GM18519 (cell line): Measurements from ENCODE around the gene CD34.
"Not testable (repeated sequence)": the region's sequence is repeated elsewhere in the genome, so short reads cannot be mapped to it uniquely, and the experiment has no call there.

Experiments
- ATAC-seq: cut with Tn5 transposase; IDR thresholded peaks from one replicate; pipeline ENCODE4 v1.9.1; 2021; ENCODE audit warnings: mild to moderate bottlenecking, moderate library complexity; ENCODE audit not compliant: unreplicated experiment, low FRiP score

The CD34 gene

DNA sequence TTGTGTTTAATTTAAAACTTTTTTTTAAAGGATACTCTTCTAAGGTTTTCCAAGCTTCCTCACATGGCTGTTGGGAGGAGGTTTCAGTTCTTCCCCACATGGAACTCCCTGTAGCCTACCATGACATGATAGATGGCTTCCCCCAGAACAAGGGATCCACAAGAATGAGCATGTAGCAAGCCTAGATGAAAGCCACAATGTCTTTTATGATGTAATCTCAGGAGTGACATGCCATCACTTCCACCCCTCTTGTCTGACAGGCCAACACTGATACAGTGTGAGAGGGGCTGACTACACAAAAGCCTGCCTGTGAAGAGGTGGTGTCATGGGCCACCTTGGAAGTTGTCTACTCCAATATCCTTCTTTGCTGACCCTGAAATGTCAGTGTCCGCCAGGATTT is 32.0 kb downstream of the CD34 start:
- ATAC-seq, result no peak

DNA sequence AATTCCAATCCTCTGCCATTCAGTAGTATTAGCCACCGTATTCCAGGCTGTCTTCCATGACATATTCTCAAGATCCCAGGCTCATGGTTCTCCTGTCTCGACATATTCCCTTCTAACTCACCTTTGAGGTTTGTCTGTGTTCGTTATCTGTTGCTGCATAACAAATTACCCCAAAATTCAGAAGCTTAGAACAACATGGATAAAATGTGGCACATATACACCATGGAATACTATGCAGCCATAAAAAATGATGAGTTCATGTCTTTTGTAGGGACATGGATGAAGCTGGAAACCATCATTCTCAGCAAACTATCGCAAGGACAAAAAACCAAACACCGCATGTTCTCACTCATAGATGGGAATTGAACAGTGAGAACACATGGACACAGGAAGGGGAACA is 33.0 kb downstream of the CD34 start:
- ATAC-seq, result not testable (repeated sequence)

DNA sequence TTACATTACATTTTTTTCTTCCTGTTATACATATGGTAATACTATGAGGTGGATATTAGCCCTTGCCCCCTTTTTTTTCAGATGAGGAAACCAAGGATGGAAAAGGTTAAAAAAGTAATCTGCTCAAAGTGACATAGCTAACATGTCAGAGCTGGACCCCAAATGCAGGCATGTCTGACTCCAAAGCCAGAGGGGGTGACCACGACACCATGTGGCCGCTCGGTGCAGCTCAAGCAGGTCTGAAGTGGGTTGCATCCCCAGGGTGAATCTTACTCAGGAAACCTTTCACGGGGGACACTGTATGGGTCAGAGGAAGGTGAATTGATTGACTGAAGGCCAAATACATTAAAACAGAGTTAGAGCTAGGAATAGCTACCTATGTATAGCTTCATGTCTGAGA is 34.8 kb downstream of the CD34 start:
- ATAC-seq, result no peak

- ATAC-seq, result no peak
Measured at GRCh38 chr1:207875532-207875931, 35.4 kb downstream of the CD34 start.

DNA sequence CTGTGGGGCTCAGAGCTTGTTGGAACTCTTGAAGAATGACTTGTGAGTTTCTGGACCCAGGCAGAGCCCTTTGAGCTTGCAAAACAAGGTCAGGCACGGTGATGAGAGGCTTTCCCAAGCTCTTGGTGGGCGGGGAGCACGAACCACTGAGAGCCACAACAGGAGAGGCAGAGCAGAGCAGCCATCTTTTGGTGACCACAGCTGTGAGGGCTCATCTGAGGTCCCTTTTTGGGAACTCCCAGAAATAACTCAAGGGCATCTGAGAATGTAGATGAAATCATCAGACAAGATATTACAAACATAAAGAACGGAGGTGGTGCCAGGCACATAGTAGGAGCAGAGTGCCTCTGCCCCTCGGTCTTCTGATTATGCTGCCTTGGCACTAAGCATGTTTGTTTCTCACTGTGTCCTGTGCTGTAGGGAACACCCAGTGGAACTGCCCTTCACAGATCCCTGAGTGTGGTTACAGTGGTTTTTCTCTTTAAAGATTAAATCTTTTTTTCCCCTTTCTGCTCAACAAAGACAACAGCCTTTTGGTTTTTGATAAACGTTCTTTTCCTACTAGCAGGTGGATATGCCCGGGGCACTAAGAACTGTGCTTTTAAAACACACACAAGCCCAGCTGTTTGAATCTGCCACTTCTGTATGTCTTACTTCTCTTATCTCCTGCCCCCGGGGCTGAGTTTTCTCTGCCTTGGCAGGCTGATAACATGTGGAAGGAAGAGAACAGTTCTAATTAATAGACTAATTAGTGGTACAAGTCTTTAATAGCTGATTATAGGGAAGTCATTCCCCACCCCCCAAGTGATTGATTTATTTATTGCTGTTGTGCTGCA is 37.7 kb downstream of the CD34 start:
- ATAC-seq, result no peak

- no peak for ATAC-seq
Measured at GRCh38 chr1:207872621-207873020, 38.3 kb downstream of the CD34 start.

DNA sequence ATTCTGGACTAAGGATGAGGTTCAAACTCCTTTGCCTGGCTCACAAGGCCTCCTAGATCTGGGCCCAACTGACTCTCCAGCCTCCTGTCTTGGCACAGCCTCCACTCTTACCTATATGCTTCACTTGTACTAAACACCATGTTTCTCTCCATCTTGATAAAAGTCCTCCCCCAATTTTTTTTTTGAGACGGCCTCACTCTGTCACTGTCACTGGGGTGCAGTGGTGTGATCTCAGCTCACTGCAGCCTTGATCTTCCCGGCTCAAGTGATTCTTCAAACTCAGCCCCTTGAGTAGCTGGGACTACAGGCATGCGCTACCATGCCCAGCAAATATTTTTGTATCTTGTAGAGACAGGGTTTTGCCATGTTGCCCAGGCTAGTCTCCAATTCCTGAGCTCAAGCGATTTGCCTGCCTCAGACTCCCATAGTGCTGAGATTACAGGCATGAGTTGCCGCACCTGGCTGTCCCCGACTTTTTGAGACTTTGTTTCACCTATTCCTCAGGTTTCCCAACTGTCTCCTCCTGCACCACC is 39.7 kb downstream of the CD34 start:
- ATAC-seq, result no peak

DNA sequence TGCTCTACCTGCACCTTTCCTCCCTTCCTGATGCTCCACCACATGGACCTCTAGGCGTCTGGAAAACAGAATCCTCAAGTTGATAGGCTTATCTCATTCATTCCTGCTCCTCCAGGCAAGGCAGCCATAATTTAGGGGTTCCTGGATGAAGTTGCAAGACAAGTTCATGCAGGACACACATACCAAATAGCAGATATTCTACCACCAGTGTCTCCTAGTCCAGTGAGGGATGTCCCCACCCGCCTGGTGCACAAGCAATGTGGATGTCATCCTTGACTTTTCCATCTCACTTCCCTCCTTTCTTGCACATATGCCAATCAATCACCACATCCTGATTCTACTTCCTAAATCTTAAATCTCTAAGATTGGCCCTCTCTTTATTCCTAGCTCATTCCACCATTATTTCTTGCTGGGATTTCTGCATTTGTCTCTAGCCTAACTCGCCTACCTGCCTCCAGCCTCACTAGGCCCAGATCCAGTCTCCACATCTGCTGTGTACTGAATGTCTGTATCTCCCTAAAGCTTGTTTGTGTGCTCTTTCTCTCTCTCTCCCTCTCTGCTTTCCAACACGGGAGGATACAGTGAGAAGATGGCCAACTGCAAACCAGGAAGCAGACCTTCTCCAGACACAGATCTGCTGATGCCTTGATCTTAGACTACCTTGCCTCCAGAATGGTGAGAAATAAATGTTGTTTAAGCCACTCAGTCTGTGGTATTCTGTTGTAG is 40.5 kb downstream of the CD34 start:
- no peak for ATAC-seq

- ATAC-seq, result no peak
Measured at GRCh38 chr1:207869859-207870258, 41.1 kb downstream of the CD34 start.

DNA sequence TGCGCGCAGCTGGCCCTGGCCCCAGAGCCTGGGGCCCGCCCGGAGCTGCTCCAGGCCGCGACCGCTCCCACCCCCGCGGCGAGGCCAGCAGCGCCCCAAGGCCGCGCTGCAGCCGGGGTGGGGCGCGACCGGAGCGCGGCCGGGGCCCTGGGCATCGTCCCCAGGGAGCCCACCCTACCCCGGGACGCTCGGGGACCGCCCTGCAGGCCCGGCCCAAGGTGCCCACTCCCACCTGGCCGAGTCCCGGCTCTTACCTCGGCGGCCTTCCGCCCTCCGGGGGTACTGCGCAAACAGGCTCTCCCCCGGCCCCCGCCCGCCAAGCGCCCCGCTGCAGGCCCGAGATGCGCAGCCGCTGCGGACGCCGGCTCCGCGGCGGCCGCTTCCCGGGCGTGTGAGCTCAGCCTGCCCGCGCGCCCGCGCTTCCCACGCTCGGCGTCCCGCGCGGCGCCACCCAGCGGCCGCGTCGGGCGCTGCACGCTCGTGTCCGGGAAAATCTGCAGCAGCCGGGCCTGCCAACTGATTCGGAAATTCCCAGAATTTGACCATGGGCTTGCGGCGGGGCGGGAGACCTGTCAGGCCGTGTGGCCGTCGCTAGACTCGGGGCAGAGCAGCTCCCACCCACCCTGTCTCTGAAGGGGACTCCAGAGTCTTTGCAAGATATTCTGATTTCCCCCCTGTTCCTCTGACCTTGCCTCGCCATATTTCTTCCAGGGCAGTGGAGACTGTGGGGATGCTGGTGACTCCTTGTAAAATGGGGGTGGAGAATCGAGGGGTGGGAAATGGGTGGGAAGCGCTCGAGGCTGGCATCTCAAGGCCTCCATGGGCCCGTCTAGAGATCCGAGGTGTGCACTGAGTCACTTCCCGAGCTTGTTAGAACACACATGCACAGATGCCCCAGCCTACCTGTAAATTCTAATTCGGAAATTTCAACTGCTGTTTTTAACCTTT is 41.9 kb downstream of the CD34 start:
- ATAC-seq, result peak; percentile 52

- no peak for ATAC-seq
Measured at GRCh38 chr1:207868251-207868773, 42.6 kb downstream of the CD34 start.

- no peak for ATAC-seq
Measured at GRCh38 chr1:207867136-207868109, 43.5 kb downstream of the CD34 start.

GRCh38 chr1:207866471-207867135 is 44.3 kb downstream of the CD34 start:
- no peak for ATAC-seq

DNA sequence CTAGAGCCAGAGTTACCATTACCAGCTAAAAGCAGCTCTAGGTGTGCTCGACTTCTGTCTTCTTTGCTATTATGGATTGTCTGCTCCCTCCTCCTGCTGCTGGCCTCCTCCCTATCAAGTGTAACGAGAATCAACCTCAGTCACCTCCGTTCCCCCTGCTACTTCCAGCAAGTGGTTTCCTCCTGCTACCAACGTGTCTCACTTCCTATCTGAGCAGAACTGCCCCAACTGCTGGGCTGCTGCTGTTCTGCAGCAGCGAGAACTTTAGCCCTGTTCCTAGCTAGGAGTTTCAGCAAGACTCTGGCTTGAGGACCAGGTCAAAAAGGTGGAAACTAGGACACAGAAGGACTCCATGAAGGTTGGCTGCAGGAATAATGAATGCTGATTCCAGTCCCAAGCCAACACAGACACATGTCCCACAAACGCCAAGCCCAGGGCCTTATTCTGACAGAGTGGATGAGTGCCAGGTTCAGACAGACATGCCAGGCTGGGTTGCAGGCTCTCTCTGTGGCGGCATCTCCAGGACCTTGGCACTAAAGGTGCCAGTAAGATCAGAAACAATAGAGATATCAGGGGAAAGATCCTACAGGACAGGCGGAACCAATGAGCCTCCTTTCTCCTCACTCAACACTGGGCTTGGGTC is 46.9 kb downstream of the CD34 start:
- peak; percentile 56 for ATAC-seq

GRCh38 chr1:207862241-207862787 is 48.6 kb downstream of the CD34 start:
- no peak for ATAC-seq

GRCh38 chr1:207861442-207862177 is 49.3 kb downstream of the CD34 start:
- ATAC-seq, result no peak

- ATAC-seq, result no peak
Measured at GRCh38 chr1:207860531-207860930, 50.4 kb downstream of the CD34 start.
